ENCODE results near the gene PRKN. TPM values are rescaled to one million over a fixed set of nuclear protein-coding genes. Genes with fewer than 3 reads are reported as not detected.

Gene PRKN
- total RNA-seq, 1 donor from 2014 or later: 4.9 TPM

DNA sequence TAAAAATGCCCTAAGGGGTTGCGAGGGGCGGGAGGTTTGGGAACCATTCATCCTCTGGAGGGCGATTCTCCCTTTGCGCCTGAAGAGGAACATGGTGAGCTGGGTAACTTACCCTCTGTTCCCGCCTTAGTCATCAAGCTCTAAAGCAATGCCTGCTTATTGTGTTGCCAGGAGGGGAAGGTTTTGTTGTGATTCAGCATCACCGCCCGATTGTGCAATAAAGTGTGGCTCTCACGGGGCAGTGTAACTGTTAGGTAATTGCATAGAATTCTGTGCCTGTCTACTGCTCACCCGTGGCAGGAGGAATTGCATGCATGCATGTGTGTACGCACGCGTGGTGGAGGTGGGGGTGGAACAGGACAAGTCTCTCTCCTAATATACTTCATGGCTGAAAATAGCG, 1358.2 kb downstream of the PRKN start:
- TF ChIP-seq POLR2A (IDR thresholded peaks at IDR 0.05) (no peak), POLR2AphosphoS5 (IDR thresholded peaks at IDR 0.05; ENCODE audit: insufficient read depth in 1 of 2, low read depth in 1 of 2) (peak in 1 of 2 donors; percentile 56)
- no peaks in the 10 kb centered on the region for H3K9me3 ChIP-seq
- intact Hi-C loops (cut with DNase I): loop anchor here (10.0 kb wide), 1 partner anchor 635 kb away; no protein-coding TSS in a partner anchor
- no peak for DNase-seq (ENCODE audit: extremely low spot score in 2 of 2)
- no peaks in the 10 kb centered on the region for H3K36me3 ChIP-seq
- no peak overlapping the region for H3K27ac ChIP-seq
- peaks cover 6% of the 10 kb centered on the region for H3K4me1 ChIP-seq
- H3K27me3 ChIP-seq: no peaks in the 10 kb centered on the region
- no peak overlapping the region for H3K4me3 ChIP-seq

DNA sequence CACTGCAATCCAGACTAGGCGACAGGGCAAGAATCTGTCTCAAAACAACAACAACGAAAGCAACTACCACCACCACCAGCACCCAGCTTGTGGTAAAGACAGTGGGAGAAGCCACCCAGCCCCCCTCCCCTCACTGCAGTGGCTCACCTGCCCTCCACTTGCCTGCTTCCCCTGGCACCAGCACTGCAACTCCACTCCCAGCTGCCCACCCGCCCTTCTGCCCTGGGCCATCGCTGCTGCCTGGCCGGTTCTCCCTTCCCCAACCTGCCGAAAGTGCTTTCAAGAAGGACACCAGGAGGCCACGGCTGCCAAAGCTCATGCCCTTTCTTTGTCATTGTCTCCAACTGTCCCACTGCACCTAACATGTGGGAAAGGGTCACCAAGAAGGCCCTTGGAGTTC, 1359.1 kb downstream of the PRKN start:
- Histone ChIP-seq H3K27me3 (no peaks in the 10 kb centered on the region), H3K4me3 (no peak overlapping the region), H3K4me1 (peaks cover under 1% of the 10 kb centered on the region), H3K27ac (no peak overlapping the region), H3K36me3 (no peaks in the 10 kb centered on the region), H3K9me3 (no peaks in the 10 kb centered on the region)
- no peak for DNase-seq (ENCODE audit: extremely low spot score in 2 of 2)
- TF ChIP-seq POLR2AphosphoS5 (IDR thresholded peaks at IDR 0.05; ENCODE audit: insufficient read depth in 1 of 2, low read depth in 1 of 2): no peak
- no peak for TF ChIP-seq POLR2A (IDR thresholded peaks at IDR 0.05)
- TF ChIP-seq, protein P1, sequence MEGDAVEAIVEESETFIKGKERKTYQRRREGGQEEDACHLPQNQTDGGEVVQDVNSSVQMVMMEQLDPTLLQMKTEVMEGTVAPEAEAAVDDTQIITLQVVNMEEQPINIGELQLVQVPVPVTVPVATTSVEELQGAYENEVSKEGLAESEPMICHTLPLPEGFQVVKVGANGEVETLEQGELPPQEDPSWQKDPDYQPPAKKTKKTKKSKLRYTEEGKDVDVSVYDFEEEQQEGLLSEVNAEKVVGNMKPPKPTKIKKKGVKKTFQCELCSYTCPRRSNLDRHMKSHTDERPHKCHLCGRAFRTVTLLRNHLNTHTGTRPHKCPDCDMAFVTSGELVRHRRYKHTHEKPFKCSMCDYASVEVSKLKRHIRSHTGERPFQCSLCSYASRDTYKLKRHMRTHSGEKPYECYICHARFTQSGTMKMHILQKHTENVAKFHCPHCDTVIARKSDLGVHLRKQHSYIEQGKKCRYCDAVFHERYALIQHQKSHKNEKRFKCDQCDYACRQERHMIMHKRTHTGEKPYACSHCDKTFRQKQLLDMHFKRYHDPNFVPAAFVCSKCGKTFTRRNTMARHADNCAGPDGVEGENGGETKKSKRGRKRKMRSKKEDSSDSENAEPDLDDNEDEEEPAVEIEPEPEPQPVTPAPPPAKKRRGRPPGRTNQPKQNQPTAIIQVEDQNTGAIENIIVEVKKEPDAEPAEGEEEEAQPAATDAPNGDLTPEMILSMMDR (IDR thresholded peaks at IDR 0.05): no peak
- intact Hi-C loops (cut with DNase I): loop anchor here (10.0 kb wide), 1 partner anchor 634 kb away; no protein-coding TSS in a partner anchor

GRCh38 chr6:161367472-161367871, 1360.1 kb downstream of the PRKN start:
- DNase-seq (ENCODE audit: extremely low spot score in 2 of 2): no peak
- no peak overlapping the region for H3K4me3 ChIP-seq
- H3K9me3 ChIP-seq: no peaks in the 10 kb centered on the region
- H3K4me1 ChIP-seq: no peaks in the 10 kb centered on the region
- intact Hi-C loops (cut with DNase I): loop anchor here (10.0 kb wide), 1 partner anchor 633 kb away; no protein-coding TSS in a partner anchor
- TF ChIP-seq POLR2AphosphoS5 (IDR thresholded peaks at IDR 0.05; ENCODE audit: insufficient read depth in 1 of 2, low read depth in 1 of 2) (no peak), POLR2A (IDR thresholded peaks at IDR 0.05) (no peak)
- H3K27ac ChIP-seq: no peak overlapping the region
- no peaks in the 10 kb centered on the region for H3K27me3 ChIP-seq
- no peaks in the 10 kb centered on the region for H3K36me3 ChIP-seq

- Histone ChIP-seq H3K4me3 (no peak overlapping the region), H3K36me3 (no peaks in the 10 kb centered on the region), H3K27me3 (no peaks in the 10 kb centered on the region), H3K9me3 (no peaks in the 10 kb centered on the region), H3K4me1 (no peaks in the 10 kb centered on the region), H3K27ac (no peak overlapping the region)
- TF ChIP-seq, protein P1 (IDR thresholded peaks at IDR 0.05): no peak
- TF ChIP-seq POLR2AphosphoS5 (IDR thresholded peaks at IDR 0.05; ENCODE audit: insufficient read depth in 1 of 2, low read depth in 1 of 2) (no peak), POLR2A (IDR thresholded peaks at IDR 0.05) (no peak)
- intact Hi-C loops (cut with DNase I): loop anchor here (10.0 kb wide), 1 partner anchor 632 kb away; no protein-coding TSS in a partner anchor
- DNase-seq (ENCODE audit: extremely low spot score in 2 of 2): no peak
Measured at GRCh38 chr6:161366301-161366923, 1361.2 kb downstream of the PRKN start.

DNA sequence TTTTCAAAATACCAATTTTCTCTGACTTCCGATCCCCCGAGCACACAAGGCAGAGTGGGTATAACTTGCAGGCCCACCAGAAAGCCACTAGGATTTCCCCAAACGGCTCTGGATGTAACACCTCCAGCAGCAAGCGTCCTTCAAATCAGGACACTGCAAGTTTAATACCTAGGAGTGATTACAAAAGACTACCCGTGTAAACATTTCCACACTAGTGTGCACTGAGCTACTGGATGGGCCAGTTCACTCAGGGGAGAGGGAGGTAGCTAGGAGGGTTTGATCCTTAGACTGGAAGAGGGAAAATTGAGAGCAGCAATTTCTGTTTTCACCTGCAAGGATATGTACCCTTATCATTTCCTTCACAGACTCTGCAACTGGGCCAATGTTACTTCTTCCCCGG, 1361.9 kb downstream of the PRKN start:
- H3K9me3 ChIP-seq: no peaks in the 10 kb centered on the region
- no peak overlapping the region for H3K4me3 ChIP-seq
- no peaks in the 10 kb centered on the region for H3K36me3 ChIP-seq
- intact Hi-C loops (cut with DNase I): loop anchor here (10.0 kb wide), 1 partner anchor 631 kb away; no protein-coding TSS in a partner anchor
- no peak for DNase-seq (ENCODE audit: extremely low spot score in 2 of 2)
- no peaks in the 10 kb centered on the region for H3K4me1 ChIP-seq
- H3K27me3 ChIP-seq: no peaks in the 10 kb centered on the region
- no peak for TF ChIP-seq POLR2A (IDR thresholded peaks at IDR 0.05)
- TF ChIP-seq POLR2AphosphoS5 (IDR thresholded peaks at IDR 0.05; ENCODE audit: insufficient read depth in 1 of 2, low read depth in 1 of 2): no peak
- TF ChIP-seq, protein P1 (IDR thresholded peaks at IDR 0.05): no peak
- H3K27ac ChIP-seq: no peak overlapping the region

DNA sequence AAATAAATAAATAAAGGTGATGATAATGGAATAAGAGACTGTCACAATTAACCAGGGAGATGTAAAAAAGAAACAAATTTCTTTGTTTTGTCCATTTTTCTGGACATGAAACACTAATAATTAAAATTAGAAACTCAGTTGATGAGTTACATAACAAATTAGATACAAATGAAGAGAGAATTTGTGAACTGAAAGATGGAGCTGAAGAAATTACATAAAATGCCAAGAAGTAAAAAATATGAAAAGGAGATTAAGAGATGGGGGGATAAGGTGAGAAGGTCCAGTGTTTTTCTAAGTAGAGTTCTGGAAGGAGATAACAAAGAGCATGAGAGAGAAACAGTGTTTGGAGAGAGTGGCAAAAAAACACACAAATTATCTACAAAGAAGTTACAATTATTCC, 1364.3 kb downstream of the PRKN start:
- H3K4me1 ChIP-seq: no peaks in the 10 kb centered on the region
- H3K9me3 ChIP-seq: no peaks in the 10 kb centered on the region
- H3K27me3 ChIP-seq: no peaks in the 10 kb centered on the region
- no peaks in the 10 kb centered on the region for H3K36me3 ChIP-seq
- TF ChIP-seq, protein P1 (IDR thresholded peaks at IDR 0.05): no peak
- TF ChIP-seq POLR2AphosphoS5 (IDR thresholded peaks at IDR 0.05; ENCODE audit: insufficient read depth in 1 of 2, low read depth in 1 of 2) (no peak), POLR2A (IDR thresholded peaks at IDR 0.05) (no peak)
- no peak overlapping the region for H3K27ac ChIP-seq
- no peak overlapping the region for H3K4me3 ChIP-seq
- intact Hi-C loops (cut with DNase I): loop anchor here (10.0 kb wide), 1 partner anchor 628 kb away; no protein-coding TSS in a partner anchor
- DNase-seq (ENCODE audit: extremely low spot score in 2 of 2): no peak
